ENCODE results near the gene HEBP1.

HEBP1 gene

GRCh38 chr12:12995088-12995487 is 5.0 kb downstream of the HEBP1 start:
- no peak for TF ChIP-seq CTCF (IDR thresholded peaks at IDR 0.05; ENCODE audit: borderline replicate concordance, control extremely low read depth, extremely low read depth, insufficient read depth, missing control alignments)

DNA sequence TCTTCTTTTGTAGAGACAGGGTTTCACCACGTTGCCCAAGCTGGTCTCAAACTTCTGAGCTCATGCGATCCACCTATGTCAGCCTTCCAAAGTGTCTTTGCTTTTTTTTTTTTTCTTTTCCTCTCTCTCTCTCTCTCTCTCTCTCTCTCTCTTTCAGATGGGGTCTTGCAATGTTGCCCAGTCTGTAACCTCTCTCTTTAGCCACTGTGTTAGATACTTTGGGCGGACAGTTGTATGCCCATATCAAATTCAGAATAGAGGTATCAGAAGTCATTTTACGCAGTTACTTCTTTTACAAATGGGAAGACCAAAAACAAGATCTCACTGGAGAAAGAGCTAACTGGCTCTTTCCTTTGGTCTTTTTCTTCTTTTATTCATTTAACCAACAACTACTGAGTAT is 6.7 kb downstream of the HEBP1 start:
- in situ Hi-C loops (cut with MboI; ENCODE audit: low sequenced_read_pairs, unreplicated experiment) = no loop called here
- TF ChIP-seq CTCF (IDR thresholded peaks at IDR 0.05; ENCODE audit: borderline replicate concordance, control extremely low read depth, extremely low read depth, insufficient read depth, missing control alignments) = no peak
- DNase-seq (ENCODE audit: low spot score) = no peak

More at GRCh38 chr12:12995088-12995487, 5.0 kb downstream of the HEBP1 start:
- in situ Hi-C loops (cut with MboI; ENCODE audit: low sequenced_read_pairs, unreplicated experiment) = no loop called here
- no peak for DNase-seq (ENCODE audit: low spot score)

- in situ Hi-C loops (cut with MboI; ENCODE audit: low sequenced_read_pairs, unreplicated experiment) = no loop called here
- TF ChIP-seq CTCF (IDR thresholded peaks at IDR 0.05; ENCODE audit: borderline replicate concordance, control extremely low read depth, extremely low read depth, insufficient read depth, missing control alignments) = no peak
- no peak for DNase-seq (ENCODE audit: low spot score)
These were observed 7.5 kb downstream of the HEBP1 start for GRCh38 chr12:12992418-12993130.

DNA sequence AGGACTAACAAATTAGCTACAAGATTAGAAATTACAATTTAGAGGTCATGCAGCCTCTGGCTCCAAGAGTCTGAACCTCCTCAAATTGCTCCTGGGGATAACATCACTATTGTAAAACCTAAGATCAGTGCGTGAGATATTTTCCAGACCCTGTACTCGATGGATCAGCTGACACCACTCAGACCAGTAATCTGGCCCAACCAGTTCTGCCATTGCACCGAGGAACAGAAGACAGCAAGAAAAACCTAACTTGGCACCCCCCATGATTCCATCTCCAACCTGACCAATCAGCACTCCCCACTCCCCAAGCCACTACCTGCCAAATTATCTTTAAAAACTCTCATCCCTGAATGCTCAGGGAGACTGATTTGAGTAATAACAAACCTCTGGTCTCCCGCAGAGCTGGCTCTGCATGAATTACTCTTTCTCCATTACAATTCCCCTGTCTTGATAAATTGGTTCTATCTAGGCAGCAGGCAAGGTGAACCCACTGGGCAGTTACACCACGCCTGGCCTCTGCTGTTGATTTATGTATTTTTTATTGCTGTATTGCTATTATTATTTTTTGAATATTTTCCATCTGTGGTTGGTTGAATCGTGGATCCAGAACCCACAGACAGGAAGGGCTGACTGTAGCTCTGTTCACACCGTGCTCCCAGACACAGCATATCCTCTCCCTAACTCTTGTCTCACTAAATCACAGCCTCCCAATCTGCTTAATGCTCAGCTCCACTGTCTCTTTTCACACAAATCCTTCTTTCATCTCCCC is 9.2 kb downstream of the HEBP1 start:
- DNase-seq (ENCODE audit: low spot score) = no peak
- in situ Hi-C loops (cut with MboI; ENCODE audit: low sequenced_read_pairs, unreplicated experiment) = no loop called here
- TF ChIP-seq CTCF (IDR thresholded peaks at IDR 0.05; ENCODE audit: borderline replicate concordance, control extremely low read depth, extremely low read depth, insufficient read depth, missing control alignments) = no peak

DNA sequence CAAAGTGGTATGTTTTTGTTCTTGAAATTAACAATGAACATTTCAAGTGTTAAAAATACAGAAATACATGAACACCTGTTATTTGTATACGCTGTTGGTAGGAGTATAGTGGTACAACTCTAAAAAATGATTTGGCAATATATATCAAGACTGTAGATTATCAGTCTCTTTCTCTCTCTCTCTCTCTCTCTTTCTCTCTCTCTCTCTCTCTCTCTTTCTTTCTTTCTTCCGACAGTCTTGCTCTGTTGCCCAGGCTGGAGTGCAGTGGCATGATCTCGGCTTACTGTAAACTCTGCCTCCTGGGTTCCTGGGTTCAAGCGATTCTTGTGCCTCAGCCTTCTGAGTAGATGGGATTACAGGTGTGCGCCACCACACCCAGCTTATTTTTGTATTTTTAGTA is 12.6 kb downstream of the HEBP1 start:
- no peak for TF ChIP-seq CTCF (IDR thresholded peaks at IDR 0.05; ENCODE audit: borderline replicate concordance, control extremely low read depth, extremely low read depth, insufficient read depth, missing control alignments)

DNA sequence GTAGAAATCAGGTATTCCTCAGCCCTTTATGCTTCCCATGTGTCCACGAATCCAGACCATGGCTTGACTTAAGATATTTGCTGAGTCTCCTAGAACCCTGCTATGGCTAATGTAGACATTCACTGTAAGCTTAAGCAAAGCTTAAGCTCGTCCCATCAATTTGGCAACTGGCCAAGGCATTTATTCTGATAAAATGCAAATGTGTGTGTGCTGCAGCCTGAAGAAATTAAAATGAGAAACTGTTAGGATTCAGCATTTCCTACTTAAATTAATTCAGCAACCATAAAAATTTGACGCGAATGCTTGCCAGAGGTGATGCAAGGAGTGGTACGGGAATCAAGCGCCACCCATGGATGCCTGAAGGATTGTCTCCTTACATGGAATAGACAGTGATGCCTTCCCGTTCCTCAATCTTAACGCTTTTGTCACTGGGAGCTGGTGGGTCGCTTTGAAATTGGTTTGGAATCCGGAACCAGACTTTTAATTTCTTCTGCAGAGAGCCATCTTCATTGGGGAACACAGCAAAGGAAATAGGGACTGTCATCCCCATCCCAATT is 13.2 kb downstream of the HEBP1 start:
- no peak for DNase-seq (ENCODE audit: low spot score)
- TF ChIP-seq CTCF (IDR thresholded peaks at IDR 0.05; ENCODE audit: borderline replicate concordance, control extremely low read depth, extremely low read depth, insufficient read depth, missing control alignments) = no peak
- in situ Hi-C loops (cut with MboI; ENCODE audit: low sequenced_read_pairs, unreplicated experiment) = no loop called here

More for the DNA sequence above, 12.6 kb downstream of the HEBP1 start:
- in situ Hi-C loops (cut with MboI; ENCODE audit: low sequenced_read_pairs, unreplicated experiment) = no loop called here
- DNase-seq (ENCODE audit: low spot score) = no peak

Data from GM13976 (cell line).